HCT116 (cell line): ENCODE data around the gene NKAIN4.

Experiments
- CTCF ChIP-seq, 3 experiments: fragments of 200-600 bp in 1 of 3; sonication (generic) in 1 of 3; IDR thresholded peaks in 2 of 3; conservative IDR thresholded peaks in 1 of 3; 2 replicates each; pipeline ENCODE4 v1.5.1; 2012 to 2017; ENCODE audit warnings: low read depth in 2 of 3, low read length in 2 of 3, antibody characterized with exemption in 1 of 3, borderline replicate concordance in 1 of 3, control low read depth in 1 of 3, mild to moderate bottlenecking in 1 of 3, mixed read lengths in 1 of 3, mixed run types in 1 of 3, moderate library complexity in 1 of 3; ENCODE audit not compliant: insufficient read depth in 1 of 3
- POLR2A ChIP-seq: IDR thresholded peaks from 2 replicates; pipeline ENCODE4 v1.7.0; 2011; ENCODE audit warnings: borderline replicate concordance; ENCODE audit not compliant: insufficient read depth, insufficient read length; ENCODE audit errors: extremely low read depth
- REST ChIP-seq: IDR thresholded peaks from 2 replicates; pipeline ENCODE4 v1.6.1; 2012; ENCODE audit warnings: low read depth

DNA sequence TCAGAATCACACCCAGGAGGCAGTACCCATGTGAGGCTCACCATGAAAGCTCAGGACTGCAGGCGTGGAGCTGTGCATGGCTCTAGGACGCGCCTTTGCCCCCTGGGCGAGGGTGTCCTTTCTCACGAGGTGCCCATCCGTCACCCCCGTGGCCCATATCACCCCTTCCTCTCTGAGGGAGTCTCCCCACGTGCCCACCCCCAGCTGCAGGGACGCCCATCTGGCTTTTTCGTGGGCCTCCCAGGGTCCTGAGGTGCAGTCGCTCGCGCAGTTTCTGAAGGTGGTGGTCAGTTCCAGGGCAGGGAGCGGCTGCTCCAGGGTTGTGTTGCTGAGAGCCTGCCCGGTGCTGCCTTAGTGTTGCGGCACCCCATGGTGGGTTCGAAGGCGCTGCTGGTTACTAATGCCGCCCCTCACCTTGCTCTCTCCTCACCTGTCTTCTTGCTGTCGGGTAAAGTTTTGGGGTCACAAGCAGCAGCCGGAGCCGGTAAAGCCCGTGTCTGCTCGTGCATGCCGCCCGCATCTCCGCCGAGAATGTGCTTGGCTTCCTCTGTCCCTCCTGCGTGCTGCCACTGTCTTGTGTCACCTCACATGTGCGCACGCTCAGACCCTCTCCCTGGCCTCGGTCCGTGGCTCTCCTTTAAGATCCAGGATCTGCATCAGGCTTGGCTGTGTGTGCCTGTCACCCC is 29.3 kb upstream of the NKAIN4 start:
- TF ChIP-seq POLR2A (no peak), CTCF (IDR thresholded peaks at IDR 0.05 in 2 of 3, conservative IDR thresholded peaks at IDR 0.05 in 1 of 3; ENCODE audit: borderline replicate concordance in 1 of 3, insufficient read depth in 1 of 3, low read depth in 2 of 3, low read length in 2 of 3) (no peak), REST (no peak)
